HEK293T (cell line): ENCODE data around the gene FLACC1.

Experiments
- CTCF ChIA-PET: fragments of 350-600 bp; formaldehyde crosslinking; extraction: SDS; loops from one replicate; lab custom pipeline; 2021; ENCODE audit warnings: antibody characterized with exemption, inconsistent platforms; lab: Yijun Ruan, JAX
- POLR2A ChIA-PET: fragments of 350-600 bp; formaldehyde crosslinking; extraction: SDS; loops from one replicate; lab custom pipeline; 2020; ENCODE audit warnings: antibody characterized with exemption, inconsistent platforms; lab: Yijun Ruan, JAX
- DNase-seq: peaks from one replicate; pipeline ENCODE4 v3.0.0; 2012; ENCODE audit warnings: mixed read lengths; ENCODE audit errors: extremely low spot score
- ARNT ChIP-seq: fragments of 450-650 bp; IDR thresholded peaks from 2 replicates; pipeline ENCODE4 v1.6.1; 2017; ENCODE audit warnings: mild to moderate bottlenecking
- BHLHE40 ChIP-seq: fragments of 450-650 bp; IDR thresholded peaks from 2 replicates; pipeline ENCODE4 v1.6.1; 2016; ENCODE audit warnings: mild to moderate bottlenecking, moderate library complexity, borderline replicate concordance
- CTBP1 ChIP-seq: fragments of 450-650 bp; IDR thresholded peaks from 2 replicates; pipeline ENCODE4 v1.6.1; 2016; ENCODE audit warnings: borderline replicate concordance
- ELF4 ChIP-seq: fragments of 450-650 bp; IDR thresholded peaks from 2 replicates; pipeline ENCODE4 v1.6.1; 2017; ENCODE audit warnings: antibody characterized with exemption
- FOXA1 ChIP-seq: fragments of 450-650 bp; IDR thresholded peaks from 2 replicates; pipeline ENCODE4 v1.6.1; 2016; ENCODE audit warnings: mild to moderate bottlenecking
- FOXK2 ChIP-seq: fragments of 450-650 bp; IDR thresholded peaks from 2 replicates; pipeline ENCODE4 v1.6.1; 2016; ENCODE audit warnings: mild to moderate bottlenecking
- FOXM1 ChIP-seq: fragments of 450-650 bp; IDR thresholded peaks from 2 replicates; pipeline ENCODE4 v1.6.1; 2017; ENCODE audit warnings: mild to moderate bottlenecking, borderline replicate concordance
- HDGF ChIP-seq: fragments of 450-650 bp; IDR thresholded peaks from 2 replicates; pipeline ENCODE4 v1.6.1; 2017; ENCODE audit warnings: antibody characterized with exemption, borderline replicate concordance
- L3MBTL2 ChIP-seq: fragments of 450-650 bp; conservative IDR thresholded peaks from 2 replicates; pipeline ENCODE4 v1.6.1; 2016; ENCODE audit warnings: mild to moderate bottlenecking
- LEF1 ChIP-seq: fragments of 450-650 bp; IDR thresholded peaks from 2 replicates; pipeline ENCODE4 v1.6.1; 2017; ENCODE audit warnings: mild to moderate bottlenecking, borderline replicate concordance
- NFRKB ChIP-seq: fragments of 450-650 bp; IDR thresholded peaks from 2 replicates; pipeline ENCODE4 v1.6.1; 2016; ENCODE audit warnings: mild to moderate bottlenecking, moderate library complexity
- PKNOX1 ChIP-seq: fragments of 450-650 bp; IDR thresholded peaks from 2 replicates; pipeline ENCODE4 v1.6.1; 2016
- SP1 ChIP-seq: fragments of 450-650 bp; IDR thresholded peaks from 2 replicates; pipeline ENCODE4 v1.6.1; 2017
- SUZ12 ChIP-seq: fragments of 450-650 bp; IDR thresholded peaks from 2 replicates; pipeline ENCODE4 v1.6.1; 2016; ENCODE audit warnings: mild to moderate bottlenecking
- TARDBP ChIP-seq: fragments of 450-650 bp; IDR thresholded peaks from 2 replicates; pipeline ENCODE4 v1.6.1; 2016
- ZNF384 ChIP-seq: fragments of 450-650 bp; IDR thresholded peaks from 2 replicates; pipeline ENCODE4 v1.6.1; 2016

FLACC1 gene

GRCh38 chr2:201344663-201345366 lies 12.3 kb downstream of the FLACC1 start:
- no peak for DNase-seq
- no peak for TF ChIP-seq ARNT
- TF ChIP-seq CTBP1 = no peak
- no peak for TF ChIP-seq FOXA1
- TF ChIP-seq SP1 = no peak
- no peak for TF ChIP-seq HDGF
- TF ChIP-seq ZNF384 = no peak
- no peak for TF ChIP-seq PKNOX1
- no peak for TF ChIP-seq NFRKB
- no peak for TF ChIP-seq ELF4
- no peak for TF ChIP-seq TARDBP
- no peak for TF ChIP-seq FOXM1
- TF ChIP-seq LEF1 = no peak
- TF ChIP-seq FOXK2 = no peak
- TF ChIP-seq SUZ12 = no peak
- no peak for TF ChIP-seq L3MBTL2
- no peak for TF ChIP-seq BHLHE40
- CTCF ChIA-PET = no interaction called here
- POLR2A ChIA-PET = no interaction called here

GRCh38 chr2:201343559-201343958 lies 13.6 kb downstream of the FLACC1 start:
- CTCF ChIA-PET = no interaction called here
- POLR2A ChIA-PET = no interaction called here
- no peak for TF ChIP-seq TARDBP
- TF ChIP-seq LEF1 = no peak
- TF ChIP-seq ZNF384 = no peak
- no peak for TF ChIP-seq ELF4
- no peak for TF ChIP-seq BHLHE40
- no peak for TF ChIP-seq FOXK2
- TF ChIP-seq SUZ12 = no peak
- no peak for TF ChIP-seq SP1
- no peak for TF ChIP-seq HDGF
- TF ChIP-seq NFRKB = no peak
- no peak for TF ChIP-seq L3MBTL2
- TF ChIP-seq PKNOX1 = no peak
- no peak for TF ChIP-seq CTBP1
- TF ChIP-seq ARNT = no peak
- DNase-seq = no peak

GRCh38 chr2:201342923-201343322 lies 14.2 kb downstream of the FLACC1 start:
- ChIA-PET POLR2A (no interaction called here), CTCF (no interaction called here)
- TF ChIP-seq PKNOX1 (no peak), FOXK2 (no peak), ZNF384 (no peak), CTBP1 (no peak), ELF4 (no peak), NFRKB (no peak), SP1 (no peak), HDGF (no peak), FOXA1 (no peak), ARNT (no peak), SUZ12 (no peak)
- DNase-seq = no peak

- no peak for DNase-seq
- CTCF ChIA-PET = interaction anchor here (0.6 kb wide), 1 partner anchor 97 kb away, joined by 3 read pairs; no protein-coding TSS in a partner anchor
- TF ChIP-seq NFRKB (no peak), TARDBP (no peak), ZNF384 (no peak), CTBP1 (no peak), SP1 (no peak)
- POLR2A ChIA-PET = no interaction called here
Measured at GRCh38 chr2:201329409-201329808, 27.7 kb downstream of the FLACC1 start.

- CTCF ChIA-PET = no interaction called here
- TF ChIP-seq L3MBTL2 (no peak), TARDBP (no peak), NFRKB (no peak), BHLHE40 (no peak), LEF1 (no peak), SUZ12 (no peak)
- POLR2A ChIA-PET = no interaction called here
- no peak for DNase-seq
Measured at GRCh38 chr2:201327678-201328077, 29.5 kb downstream of the FLACC1 start.

- DNase-seq = no peak
- ChIA-PET CTCF (no interaction called here), POLR2A (no interaction called here)
- no peak for TF ChIP-seq BHLHE40
- no peak for TF ChIP-seq FOXK2
- no peak for TF ChIP-seq NFRKB
- TF ChIP-seq SP1 = no peak
- TF ChIP-seq ZNF384 = no peak
- no peak for TF ChIP-seq SUZ12
- TF ChIP-seq CTBP1 = no peak
- TF ChIP-seq LEF1 = no peak
- TF ChIP-seq ARNT = no peak
- TF ChIP-seq PKNOX1 = no peak
- no peak for TF ChIP-seq ELF4
- no peak for TF ChIP-seq FOXA1
- no peak for TF ChIP-seq HDGF
- TF ChIP-seq L3MBTL2 = no peak
- no peak for TF ChIP-seq FOXM1
Measured at GRCh38 chr2:201322772-201323171, 34.4 kb downstream of the FLACC1 start.
